Type B pancreatic cell (in vitro differentiated cells): ENCODE results near the gene PRDM10. TPM values are rescaled to one million over a fixed set of nuclear protein-coding genes. Genes with fewer than 3 reads are reported as not detected.

Experiments used
- DNase-seq: peaks from one replicate; pipeline ENCODE4 v3.0.0; 2021; ENCODE audit warnings: mixed read lengths; ENCODE audit not compliant: unreplicated experiment; ENCODE audit errors: extremely low spot score
- H3K27ac Mint-ChIP-seq: 2 replicates; pipeline ENCODE4 v1.8.0; 2021; ENCODE audit warnings: mild to moderate bottlenecking, mixed read lengths
- H3K27me3 Mint-ChIP-seq: 2 replicates; pipeline ENCODE4 v1.8.0; 2021; ENCODE audit warnings: mixed read lengths
- H3K36me3 Mint-ChIP-seq: 2 replicates; pipeline ENCODE4 v1.8.0; 2021; ENCODE audit warnings: mixed read lengths
- H3K4me1 Mint-ChIP-seq: one replicate; pipeline ENCODE4 v1.8.0; 2021; ENCODE audit warnings: mixed read lengths; ENCODE audit not compliant: unreplicated experiment
- H3K4me3 Mint-ChIP-seq: 2 replicates; pipeline ENCODE4 v1.8.0; 2021; ENCODE audit warnings: mild to moderate bottlenecking, mixed read lengths
- H3K9me3 Mint-ChIP-seq: 2 replicates; pipeline ENCODE4 v1.8.0; 2021; ENCODE audit warnings: mixed read lengths
- total RNA-seq: library from RNA; stranded (reverse); gene quantifications from 2 replicates; pipeline ENCODE4 v1.2.1, GENCODE V29; 2021; ENCODE audit warnings: low replicate concordance
- TF ChIP-seq, protein P1 (sequence below): fragments of 200-600 bp; sonication (generic); conservative IDR thresholded peaks from 2 replicates; pipeline ENCODE4 v1.5.0; 2021; ENCODE audit warnings: antibody characterized with exemption, mild to moderate bottlenecking

The PRDM10 gene
- total RNA-seq, 1 donor from 2014 or later, result 13.4 TPM

DNA sequence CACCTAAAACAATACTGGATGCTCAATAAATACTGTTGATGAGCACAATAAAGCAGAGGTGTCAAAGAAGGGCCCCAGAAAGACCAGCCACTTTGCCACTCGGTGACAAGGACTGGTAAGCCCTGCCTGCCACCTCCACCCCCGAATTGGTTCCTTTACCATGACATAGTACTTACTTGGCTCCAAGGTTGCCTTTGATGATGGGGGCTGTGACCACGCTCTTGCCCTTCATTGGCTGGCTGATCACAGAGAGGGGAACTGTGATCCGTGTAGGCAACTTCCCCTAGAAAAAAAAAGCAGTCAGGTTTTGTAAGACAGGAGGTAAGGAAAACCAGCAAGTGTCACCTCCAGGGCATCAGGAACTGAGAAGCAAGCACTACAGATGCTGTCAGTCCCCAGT, 136.9 kb downstream of the PRDM10 start:
- H3K4me1 Mint-ChIP-seq, result peaks cover 10% of the 10 kb centered on the region
- H3K9me3 Mint-ChIP-seq, result no peaks in the 10 kb centered on the region
- DNase-seq, result no peak
- no peak overlapping the region for H3K4me3 Mint-ChIP-seq
- peak overlapping the region; percentile 64 for H3K27ac Mint-ChIP-seq
- peaks cover 48% of the 10 kb centered on the region for H3K36me3 Mint-ChIP-seq
- no peaks in the 10 kb centered on the region for H3K27me3 Mint-ChIP-seq
- TF ChIP-seq, protein P1, sequence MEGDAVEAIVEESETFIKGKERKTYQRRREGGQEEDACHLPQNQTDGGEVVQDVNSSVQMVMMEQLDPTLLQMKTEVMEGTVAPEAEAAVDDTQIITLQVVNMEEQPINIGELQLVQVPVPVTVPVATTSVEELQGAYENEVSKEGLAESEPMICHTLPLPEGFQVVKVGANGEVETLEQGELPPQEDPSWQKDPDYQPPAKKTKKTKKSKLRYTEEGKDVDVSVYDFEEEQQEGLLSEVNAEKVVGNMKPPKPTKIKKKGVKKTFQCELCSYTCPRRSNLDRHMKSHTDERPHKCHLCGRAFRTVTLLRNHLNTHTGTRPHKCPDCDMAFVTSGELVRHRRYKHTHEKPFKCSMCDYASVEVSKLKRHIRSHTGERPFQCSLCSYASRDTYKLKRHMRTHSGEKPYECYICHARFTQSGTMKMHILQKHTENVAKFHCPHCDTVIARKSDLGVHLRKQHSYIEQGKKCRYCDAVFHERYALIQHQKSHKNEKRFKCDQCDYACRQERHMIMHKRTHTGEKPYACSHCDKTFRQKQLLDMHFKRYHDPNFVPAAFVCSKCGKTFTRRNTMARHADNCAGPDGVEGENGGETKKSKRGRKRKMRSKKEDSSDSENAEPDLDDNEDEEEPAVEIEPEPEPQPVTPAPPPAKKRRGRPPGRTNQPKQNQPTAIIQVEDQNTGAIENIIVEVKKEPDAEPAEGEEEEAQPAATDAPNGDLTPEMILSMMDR, result no peak

DNA sequence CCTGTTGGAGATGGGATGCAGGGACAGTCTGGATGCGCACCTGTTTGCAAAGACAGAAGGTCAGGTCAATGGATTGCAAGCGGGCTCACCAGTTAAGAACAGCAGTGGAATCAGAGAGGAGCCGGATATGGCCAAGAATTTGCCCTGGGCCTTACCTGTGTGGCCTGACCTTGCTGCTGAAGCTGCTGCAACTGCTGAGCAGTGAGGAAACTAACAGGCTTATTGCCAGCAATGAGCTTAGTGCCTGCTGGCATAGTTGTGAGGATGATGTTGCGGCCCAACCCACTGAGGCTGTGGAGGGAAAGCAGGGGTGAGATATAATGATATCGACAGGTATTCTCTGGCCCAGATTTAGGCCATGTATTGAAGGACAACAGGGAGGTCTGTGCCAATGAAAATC, 137.8 kb downstream of the PRDM10 start:
- no peak overlapping the region for H3K27ac Mint-ChIP-seq
- peaks cover 48% of the 10 kb centered on the region for H3K36me3 Mint-ChIP-seq
- H3K9me3 Mint-ChIP-seq, result no peaks in the 10 kb centered on the region

DNA sequence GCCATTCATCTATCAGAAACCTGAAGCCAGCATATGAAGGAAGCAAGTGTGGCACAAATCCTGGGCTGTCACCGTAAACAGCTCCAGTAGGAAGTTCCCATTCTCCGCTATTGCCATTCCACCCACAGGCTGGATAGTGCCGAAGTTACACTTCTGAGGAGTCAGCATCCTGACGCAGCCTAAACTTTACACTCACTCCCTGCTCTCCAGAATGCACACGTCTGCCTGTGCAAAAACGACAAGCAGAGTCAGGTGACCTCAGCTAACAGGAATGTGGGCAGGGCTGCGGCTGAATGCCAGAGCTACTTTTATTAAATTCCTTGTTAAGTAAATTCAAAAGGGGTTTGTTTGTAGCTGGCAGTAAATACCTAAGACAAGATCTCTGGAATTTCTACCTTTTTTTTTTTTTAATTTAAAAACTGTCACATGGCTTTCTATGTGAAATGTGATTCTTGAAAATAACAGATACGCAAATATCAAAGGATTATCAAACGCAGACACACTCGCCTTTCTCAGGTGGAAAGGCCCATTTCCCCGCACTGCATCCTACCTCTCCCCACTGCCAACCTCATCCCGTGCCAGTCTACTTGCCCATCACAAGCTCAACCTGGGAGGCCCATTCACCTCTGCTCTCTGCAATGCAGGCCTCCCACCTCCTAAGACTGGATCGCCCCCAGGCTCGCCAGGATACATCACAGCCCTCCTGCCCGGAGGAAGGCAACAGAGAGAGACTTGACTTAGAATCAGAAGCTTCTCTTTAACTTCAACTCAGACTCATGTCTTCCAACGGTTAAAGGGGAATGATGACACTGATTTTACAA, 140.7 kb downstream of the PRDM10 start:
- Mint-ChIP-seq H3K27ac (peak overlapping the region; percentile 99), H3K4me1 (peaks cover 10% of the 10 kb centered on the region), H3K4me3 (peak overlapping the region; percentile 79), H3K27me3 (no peaks in the 10 kb centered on the region), H3K9me3 (no peaks in the 10 kb centered on the region), H3K36me3 (peaks cover 43% of the 10 kb centered on the region)
- TF ChIP-seq, protein P1, result no peak
- no peak for DNase-seq

More for the DNA sequence above, 137.8 kb downstream of the PRDM10 start:
- H3K27me3 Mint-ChIP-seq, result no peaks in the 10 kb centered on the region
- DNase-seq, result no peak
- peaks cover 10% of the 10 kb centered on the region for H3K4me1 Mint-ChIP-seq
- no peak overlapping the region for H3K4me3 Mint-ChIP-seq
- TF ChIP-seq, protein P1, result no peak

DNA sequence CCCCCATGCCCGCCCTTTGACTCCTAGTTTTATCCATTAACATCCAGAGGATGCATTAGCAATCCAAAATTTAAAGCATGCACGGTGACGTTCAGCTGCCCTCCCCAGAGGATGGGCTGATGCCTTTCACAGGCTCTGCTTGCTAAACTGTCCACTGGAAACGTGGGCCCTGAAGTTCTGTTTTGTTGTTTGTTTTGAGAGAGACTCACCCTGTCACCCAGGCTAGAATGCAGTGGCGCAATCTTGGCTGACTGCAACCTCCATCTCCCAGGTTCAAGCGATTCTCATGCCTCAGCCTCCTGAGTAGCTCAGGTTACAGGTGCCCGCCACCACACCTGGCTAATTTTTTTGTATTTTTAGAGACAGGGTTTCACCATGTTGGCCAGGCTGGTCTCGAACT, 146.6 kb downstream of the PRDM10 start:
- peaks cover 8% of the 10 kb centered on the region for H3K9me3 Mint-ChIP-seq
- H3K4me3 Mint-ChIP-seq, result no peak overlapping the region
- peaks cover 18% of the 10 kb centered on the region for H3K4me1 Mint-ChIP-seq
- TF ChIP-seq, protein P1, result no peak
- no peak for DNase-seq
- H3K27me3 Mint-ChIP-seq, result no peaks in the 10 kb centered on the region
- peak overlapping the region; percentile 97 for H3K27ac Mint-ChIP-seq
- H3K36me3 Mint-ChIP-seq, result peaks cover 12% of the 10 kb centered on the region

DNA sequence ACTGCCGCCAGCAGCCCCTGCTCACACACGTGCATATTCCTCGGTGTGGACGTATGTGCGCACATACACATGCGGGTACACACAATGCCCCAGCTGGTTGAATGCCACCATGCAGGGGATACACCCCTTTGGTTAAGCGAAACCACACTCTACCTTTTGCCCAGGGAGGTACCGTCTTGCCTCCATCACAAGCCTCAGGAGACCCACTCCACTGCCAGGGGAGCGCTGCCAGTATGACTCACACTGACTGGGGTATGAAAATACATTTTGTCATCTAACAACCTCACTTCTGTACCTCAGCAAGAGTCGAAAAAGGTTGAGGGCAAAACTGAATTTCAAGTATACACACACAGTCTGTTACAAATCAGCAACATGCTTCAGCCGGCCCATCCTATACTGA, 147.5 kb downstream of the PRDM10 start:
- H3K36me3 Mint-ChIP-seq, result peaks cover 12% of the 10 kb centered on the region
- H3K4me3 Mint-ChIP-seq, result no peak overlapping the region
- H3K27ac Mint-ChIP-seq, result peak overlapping the region; percentile 97
- no peak for DNase-seq
- TF ChIP-seq, protein P1, result no peak
- no peaks in the 10 kb centered on the region for H3K27me3 Mint-ChIP-seq
- peaks cover 24% of the 10 kb centered on the region for H3K4me1 Mint-ChIP-seq
- peaks cover 12% of the 10 kb centered on the region for H3K9me3 Mint-ChIP-seq
